HG03175 (cell line): ENCODE data around the gene GPR146.
"Not testable (repeated sequence)": the region's sequence is repeated elsewhere in the genome, so short reads cannot be mapped to it uniquely, and the experiment has no call there.

Experiments
- ATAC-seq: cut with Tn5 transposase; IDR thresholded peaks from one replicate; pipeline ENCODE4 v1.9.1; 2021; ENCODE audit warnings: mild to moderate bottlenecking, moderate library complexity; ENCODE audit not compliant: unreplicated experiment

The GPR146 gene, protein sequence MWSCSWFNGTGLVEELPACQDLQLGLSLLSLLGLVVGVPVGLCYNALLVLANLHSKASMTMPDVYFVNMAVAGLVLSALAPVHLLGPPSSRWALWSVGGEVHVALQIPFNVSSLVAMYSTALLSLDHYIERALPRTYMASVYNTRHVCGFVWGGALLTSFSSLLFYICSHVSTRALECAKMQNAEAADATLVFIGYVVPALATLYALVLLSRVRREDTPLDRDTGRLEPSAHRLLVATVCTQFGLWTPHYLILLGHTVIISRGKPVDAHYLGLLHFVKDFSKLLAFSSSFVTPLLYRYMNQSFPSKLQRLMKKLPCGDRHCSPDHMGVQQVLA

DNA sequence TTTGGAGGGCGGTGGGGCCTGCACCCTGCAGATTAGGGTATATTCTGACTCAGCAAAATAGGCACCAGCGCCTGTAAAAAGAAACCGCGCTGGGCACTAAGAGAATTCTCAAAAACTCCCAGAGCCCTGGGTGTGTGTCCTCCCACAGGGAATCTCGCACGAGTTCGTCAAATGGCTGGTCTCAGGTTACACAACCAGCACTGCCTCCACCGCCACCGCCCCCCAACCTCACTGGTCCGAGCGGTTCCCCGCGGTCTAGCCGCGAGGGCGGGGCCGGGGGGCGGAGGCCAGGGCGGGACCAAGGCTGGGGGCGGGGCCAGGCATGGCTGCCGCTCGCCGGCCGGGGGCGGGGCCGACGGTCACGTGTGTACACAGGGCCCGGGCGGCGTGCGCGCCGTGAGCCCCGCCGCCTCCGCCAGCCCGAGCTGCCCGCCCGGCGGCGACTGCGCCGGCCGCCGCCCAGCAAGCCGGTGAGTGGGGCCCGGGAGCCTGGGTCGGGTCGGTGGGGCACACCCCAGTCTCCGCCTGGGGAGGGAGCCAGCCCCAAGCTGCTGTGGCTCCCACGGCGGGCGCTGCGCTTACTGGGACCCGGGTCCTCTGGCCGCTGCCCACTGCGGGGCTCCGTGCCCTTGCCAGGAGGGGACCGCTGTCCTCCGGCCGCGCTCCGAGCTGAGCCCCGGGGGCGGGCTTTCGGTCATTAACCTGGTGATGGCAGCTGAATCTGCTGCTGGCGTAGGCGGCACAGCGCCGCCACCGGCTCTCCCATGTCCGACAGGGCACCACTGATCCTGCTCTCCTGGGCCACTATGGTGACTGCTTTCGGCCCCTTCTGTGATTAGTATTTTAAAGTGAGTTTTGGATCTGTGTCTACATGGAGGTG is at the start of gene GPR146:
Gene GPR146, plus strand, starts transcription at position 358 of the 880 bp plus-strand sequence. CDS start 12,970 bp downstream, outside the sequence.
- ATAC-seq = peak; percentile 92

DNA sequence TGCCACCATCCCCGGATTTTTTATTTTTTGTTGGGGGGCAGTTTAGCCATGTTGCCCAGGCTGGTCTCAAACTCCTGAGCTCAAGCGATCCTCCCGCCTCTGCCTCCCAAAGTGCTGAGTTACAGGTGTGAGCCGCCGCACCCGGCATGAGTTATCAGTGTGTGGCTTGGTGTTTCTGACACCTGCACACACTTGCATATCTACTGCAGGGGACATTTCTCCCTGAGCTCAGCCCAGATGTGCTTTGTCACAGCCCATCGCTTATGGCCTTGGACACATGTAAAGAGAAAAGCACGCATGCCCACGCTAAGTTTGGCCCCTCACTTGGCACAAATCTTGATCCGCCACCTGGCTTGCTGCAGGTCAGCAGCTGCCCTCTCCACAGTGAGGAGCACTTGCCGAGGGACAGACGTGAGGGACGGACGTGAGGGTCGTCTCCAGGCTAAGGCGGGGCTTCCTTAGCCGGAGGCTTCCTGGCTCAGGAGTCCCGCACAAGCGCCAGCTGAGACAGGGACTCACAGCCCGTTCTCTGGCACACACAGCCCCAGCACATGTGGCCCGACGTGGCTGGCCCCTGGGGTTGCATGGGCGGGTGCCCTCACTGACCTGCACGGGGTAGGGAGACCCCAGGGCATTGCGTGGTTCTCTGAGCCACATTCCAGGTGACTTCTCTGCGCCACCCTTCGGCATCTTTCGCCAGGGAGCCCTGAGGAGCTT is 49.6 kb upstream of the GPR146 start:
- ATAC-seq = no peak

DNA sequence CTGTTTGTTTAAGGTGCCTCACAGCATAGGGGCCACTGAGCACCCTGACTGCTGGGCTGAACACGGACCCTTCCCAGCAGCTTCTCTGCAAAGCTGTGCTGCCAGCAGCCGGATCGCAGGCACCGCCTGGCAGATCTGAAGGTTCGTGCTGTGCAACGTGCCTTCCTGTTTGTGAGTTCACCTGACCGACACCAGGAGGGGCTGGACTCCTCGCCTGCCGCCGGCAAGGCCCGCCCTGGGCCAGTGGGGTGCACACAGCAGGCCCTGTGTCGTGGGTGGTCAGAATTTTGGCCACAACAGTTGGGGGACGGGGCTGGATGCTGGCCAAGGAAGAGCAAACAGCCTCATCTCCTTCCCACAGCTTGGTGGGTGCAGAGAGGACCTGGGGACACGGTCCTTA is 48.8 kb upstream of the GPR146 start:
- no peak for ATAC-seq

DNA sequence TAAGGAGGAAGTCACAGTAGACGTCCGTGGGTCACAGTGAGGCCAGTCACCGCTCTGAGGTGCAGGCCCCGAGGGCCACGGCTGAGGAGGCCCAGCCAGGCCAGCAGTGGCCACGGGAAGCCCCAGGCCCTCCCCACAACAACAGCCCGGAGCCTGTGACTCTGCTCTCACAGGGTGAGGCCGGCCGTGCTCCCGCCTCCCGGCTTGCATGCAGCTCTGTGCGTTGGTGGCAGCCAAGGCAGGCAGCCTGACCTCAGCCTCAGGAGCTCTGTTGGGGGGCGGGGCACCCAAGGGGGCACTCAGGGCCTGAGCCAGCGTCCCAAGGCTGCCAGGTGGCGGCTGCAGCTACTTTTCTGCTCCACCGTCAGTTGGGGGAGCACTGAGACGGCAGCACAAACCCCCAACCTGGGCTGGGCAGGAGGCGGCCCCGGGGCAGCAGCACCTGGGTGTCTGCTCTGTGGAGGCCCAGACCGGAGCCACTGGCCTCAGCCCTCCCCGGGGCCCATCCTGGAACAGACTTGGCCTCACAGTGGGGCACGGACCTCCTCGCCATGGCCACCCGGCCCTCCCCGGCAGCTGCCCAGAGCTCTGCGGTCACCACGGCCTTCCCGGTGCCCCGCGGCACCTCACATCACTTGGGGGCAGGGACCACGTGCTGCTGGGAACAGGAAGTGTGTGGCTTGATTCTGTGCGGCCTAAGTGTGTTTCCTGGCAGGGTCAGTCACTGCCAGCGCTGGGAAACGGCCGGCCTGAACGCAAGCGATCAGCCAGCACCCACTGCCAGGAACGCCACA is 48.1 kb upstream of the GPR146 start:
- no peak for ATAC-seq

DNA sequence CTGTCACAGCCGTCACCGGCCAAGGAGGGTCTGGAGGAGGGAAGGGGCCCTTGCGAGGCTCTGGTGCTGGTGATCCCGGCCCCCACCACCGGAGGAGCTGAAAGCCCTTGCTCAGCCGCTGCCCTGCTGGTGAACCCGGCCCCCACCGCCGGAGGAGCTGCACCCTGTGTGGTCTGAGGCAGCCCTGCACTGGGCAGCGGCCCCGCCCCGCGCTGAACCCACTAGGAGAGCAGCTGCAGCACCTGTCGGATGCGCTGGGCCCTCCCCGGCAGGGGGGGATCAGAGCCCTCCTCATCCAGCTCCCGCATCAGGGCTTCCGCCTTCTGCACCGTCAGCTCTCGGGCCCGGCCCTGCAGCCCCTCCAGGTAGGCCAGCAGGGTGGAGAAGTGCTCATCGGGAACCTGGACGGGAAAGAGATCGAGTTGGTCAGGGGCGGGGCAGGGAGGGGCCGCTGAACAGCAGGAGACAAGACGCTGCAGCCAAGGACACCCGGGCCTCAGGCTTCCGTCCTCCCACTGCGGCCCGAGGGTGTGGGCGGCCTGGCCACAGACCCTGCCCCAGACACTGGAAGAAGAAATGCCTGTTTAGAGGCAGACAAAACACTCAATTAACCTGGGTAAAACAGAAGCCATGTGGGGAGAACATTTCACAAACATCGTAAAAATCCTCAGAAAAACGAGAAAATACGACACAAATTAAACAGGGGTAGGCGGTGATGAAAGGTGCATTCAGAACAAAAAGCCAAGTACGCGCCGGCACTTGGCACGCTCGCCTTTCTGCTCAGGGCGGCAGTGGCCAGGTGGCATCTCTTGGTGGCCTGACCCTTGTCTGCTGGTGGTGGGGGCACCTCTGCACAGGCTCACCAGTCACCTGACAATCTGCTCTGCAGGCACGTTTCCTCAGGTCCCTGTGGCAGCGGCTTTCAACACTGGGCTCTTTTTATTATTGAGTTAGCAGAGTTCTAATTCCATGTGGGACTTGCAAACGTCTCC is 46.6 kb upstream of the GPR146 start:
- no peak for ATAC-seq

DNA sequence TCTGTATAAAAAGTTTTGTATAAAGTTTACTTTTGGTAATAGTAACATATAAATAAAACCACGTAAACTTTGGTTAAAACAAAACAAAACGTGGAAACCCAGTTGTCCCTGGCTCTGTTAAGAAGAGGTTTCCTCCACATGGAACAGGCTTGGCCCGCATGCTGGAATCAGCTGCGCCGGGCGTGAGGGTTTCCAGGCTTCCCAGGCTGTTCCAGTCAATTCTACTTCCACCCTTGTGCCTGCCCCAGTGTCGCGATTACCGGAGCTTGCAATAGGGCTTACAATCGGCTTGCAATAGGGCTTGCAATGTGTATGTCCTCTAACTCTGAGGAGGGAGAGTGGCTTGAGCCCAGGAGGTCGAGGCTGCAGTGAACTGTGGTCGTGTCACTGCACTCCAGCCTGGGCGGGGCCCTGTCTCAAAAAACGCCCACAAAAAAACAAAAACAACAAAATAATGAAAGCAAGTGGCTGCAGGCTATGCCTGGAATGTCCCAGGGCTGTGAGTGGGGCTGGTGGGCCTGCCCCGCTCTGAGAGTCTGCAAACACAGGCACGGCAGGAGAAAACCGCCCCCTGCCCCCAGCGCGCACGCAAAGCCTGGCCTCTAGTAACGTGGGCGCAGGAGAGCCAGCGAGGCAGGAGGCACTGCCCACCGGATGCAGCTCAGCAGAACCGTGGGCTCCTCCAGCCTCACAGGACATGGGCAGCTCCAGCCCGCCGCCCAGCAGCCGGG is 45.0 kb upstream of the GPR146 start:
- ATAC-seq = no peak

DNA sequence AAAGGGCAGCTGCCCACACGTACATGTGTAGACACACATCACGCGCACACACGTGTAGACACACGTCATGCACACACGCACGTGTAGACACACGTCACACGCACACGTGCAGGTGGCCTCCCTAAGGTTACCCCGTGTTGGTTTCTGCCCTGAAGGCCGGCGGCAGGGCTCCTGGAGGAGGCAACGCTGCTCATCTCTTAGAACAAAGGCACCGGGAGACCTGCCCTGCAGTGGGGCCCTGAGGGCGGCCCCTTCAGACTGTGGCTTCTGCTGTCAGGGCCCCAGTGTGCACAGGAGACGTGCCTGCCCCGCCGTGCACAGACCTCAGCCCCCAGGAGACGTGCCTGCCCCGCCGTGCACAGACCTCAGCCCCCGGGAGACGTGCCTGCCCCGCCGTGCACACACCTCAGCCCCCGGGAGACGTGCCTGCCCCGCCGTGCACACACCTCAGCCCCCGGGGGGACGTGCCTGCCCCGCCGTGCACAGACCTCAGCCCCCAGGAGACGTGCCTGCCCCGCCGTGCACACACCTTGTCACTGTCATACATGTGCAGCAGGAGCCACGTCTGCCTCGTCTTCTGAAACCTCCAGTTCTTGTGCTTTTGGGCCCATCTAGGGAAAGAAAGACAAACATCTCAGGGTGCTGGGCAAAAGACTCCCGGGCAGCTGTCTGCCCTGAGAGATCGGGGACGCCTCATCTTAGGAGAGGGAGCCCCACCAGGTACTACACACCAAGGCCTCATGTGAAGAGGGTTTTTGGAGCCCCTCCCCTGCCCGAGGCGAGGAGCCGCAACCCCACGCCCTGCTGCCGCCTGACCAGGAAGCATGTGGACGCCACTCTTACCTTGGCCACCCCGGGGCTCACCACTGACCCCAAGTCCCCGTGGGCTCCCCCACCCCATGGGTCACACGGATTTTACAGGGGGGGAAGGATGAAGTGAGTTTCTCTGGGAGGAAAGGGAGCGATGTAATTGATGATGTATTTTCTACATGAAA is 44.1 kb upstream of the GPR146 start:
- ATAC-seq = no peak

DNA sequence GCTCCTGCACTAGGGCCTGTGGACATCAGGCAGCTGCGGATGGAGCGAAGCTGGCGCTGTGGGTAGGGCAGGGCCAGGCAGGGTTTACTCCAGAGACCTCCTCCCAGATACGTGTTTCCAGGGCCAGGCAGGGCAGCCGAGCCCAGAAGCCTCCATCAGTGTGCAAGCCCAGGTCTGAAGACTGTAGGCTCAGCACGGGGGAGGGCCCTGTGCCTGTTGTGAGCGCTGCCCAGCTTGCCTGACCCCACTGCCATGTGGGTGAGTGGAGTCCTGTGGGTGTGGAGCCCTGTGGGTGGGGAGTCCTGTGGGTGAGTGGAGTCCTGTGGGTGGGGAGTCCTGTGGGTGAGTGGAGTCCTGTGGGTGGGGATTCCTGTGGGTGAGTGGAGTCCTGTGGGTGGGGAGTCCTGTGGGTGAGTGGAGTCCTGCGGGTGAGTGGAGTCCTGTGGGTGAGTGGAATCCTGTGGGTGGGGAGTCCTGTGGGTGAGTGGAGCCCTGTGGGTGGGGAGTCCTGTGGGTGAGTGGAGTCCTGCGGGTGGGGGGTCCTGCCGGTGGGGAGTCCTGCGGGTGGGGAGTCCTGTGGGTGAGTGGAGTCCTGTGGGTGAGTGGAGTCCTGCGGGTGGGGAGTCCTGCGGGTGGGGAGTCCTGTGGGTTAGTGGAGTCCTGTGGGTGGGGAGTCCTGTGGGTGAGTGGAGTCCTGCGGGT is 43.1 kb upstream of the GPR146 start:
- not testable (repeated sequence) for ATAC-seq

DNA sequence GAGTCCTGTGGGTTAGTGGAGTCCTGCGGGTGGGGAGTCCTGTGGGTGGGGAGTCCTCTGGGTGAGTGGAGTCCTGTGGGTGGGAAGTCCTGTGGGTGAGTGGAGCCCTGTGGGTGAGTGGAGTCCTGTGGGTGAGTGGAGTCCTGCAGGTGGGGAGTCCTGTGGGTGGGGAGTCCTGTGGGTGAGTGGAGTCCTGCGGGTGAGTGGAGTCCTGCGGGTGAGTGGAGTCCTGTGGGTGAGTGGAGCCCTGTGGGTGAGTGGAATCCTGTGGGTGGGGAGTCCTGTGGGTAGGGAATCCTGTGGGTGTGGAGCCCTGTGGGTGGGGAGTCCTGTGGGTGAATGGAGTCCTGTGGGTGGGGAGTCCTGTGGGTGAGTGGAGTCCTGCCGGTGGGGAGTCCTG is 42.3 kb upstream of the GPR146 start:
- ATAC-seq = not testable (repeated sequence)

DNA sequence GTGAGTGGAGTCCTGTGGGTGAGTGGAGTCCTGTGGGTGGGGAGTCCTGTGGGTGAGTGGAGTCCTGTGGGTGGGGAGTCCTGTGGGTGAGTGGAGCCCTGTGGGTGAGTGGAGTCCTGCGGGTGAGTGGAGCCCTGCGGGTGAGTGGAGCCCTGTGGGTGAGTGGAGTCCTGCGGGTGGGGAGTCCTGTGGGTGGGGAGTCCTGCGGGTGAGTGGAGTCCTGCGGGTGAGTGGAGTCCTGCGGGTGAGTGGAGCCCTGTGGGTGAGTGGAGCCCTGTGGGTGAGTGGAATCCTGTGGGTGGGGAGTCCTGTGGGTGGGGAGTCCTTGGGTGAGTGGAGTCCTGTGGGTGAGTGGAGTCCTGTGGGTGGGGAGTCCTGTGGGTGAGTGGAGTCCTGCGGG is 41.9 kb upstream of the GPR146 start:
- not testable (repeated sequence) for ATAC-seq

DNA sequence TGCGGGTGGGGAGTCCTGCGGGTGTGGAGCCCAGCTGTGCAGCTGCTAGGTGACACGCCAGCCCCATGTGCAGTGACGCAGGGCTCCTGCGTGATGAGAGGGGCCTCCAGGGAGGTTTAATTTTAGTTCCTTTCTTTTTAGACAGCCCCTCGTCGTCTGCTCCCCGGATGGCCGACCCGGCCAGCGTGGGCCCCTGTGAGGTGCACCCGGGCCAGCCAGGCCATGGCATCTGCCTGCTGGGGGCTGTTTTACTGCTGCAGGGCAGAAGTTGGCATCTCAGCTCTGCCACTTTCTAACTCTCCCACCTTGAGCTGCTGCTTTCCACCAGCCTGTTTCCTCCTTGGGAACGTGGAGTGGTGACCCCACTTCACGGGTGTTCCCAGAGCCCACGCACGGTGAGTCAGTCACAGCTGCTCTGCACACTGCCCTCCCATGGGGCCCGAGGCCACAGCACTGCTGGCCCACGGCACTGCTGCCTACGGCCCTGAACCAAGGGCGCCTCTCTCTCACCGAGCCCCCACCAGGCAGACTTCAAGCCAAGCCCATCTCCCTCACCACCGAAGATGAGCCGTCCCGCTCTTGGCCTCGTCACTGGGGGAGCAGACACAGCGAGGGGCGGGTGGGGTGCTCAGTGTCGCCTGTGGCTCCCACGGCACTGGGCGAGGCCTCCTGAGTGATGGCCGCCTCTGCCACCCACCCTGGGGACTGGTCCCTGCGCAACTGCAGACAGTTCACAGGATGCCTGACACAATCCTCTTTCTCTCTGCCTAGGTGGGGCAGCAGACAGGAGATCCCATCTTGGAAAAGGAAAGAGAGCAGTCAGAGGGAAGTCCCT is 40.1 kb upstream of the GPR146 start:
- no peak for ATAC-seq

DNA sequence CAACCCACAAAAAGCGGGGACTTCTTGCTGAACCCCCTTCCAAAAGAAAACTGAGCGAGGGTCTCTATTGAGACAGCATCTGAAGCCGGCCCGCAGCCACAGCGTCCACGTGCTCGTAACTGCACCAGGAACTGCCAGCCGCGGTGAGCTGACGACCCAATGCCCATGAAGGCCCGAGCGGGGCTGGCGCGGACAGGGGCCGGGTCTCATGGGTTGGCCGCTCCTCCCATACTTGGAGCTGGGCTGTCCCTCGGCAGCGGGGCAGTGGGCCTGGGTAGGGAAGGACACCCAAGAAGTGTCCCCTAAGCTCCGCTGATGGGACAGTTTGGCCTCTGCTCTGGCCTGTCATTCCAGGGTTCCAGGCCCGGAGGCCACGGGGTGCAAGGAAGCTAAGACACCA is 39.0 kb upstream of the GPR146 start:
- ATAC-seq = no peak

DNA sequence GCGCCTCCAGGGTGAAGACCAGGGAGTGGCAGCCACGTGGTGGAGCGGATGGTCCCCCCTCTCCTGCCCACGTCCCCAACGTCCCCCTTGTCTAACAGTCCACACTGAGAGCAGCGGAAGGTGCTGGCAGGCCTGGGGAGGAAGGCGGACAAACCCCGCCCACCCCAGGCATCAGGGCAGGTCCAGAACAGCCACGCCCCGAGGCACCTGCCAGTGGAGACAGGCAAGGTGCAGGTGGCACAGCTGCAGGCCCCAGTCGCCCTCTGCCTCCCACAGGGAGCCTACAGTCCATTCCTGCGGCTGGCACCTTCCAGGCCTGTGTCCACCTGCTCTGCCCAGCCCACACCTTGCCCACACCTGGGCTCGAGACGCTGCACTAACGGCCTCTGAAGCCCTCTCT is 36.4 kb upstream of the GPR146 start:
- ATAC-seq = no peak

DNA sequence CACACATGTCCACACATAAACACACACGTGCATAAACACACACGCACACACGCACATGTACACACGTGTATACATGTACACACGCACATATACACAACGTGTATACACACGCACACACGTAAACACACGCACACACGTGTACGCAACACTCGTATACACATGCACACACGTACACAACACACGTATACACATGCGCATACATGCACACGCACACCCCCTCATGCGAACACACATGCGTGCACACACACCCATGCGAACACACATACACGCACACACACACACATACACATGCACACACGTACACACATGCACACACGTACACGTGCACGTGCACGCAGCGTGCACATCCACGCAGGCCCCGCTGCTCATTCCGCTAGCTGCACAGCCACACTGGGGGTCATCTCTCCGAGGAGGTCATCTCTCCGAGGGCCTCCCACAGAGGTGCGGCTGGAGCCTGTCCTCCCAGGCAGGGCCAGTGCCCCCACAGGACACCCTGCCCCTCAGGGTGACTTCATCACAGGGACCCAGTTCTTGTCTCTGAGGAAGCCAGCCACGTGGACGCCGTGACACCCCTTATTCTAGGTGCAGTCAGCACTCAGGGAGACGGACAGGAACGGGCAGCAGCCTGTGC is 35.5 kb upstream of the GPR146 start:
- ATAC-seq = no peak

DNA sequence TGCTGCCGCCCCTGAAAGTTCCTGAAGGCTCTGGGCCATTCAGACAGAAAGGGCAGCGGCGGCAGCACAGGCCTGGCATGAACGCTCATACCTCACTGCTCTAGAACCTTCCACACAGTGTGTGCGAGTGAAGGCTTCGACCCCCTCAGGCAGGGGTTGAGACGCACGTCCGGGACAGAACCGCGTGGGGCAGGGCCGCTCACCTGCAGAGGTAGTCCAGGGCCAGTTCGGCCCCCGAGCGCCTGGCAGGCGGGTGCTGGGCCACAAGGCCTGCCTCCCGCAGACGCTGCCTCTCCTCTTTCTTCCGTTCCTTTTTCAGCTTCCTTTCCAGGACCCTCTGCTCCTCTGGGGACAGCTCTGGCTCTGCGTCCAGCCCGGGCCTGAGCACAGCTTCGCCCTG is 34.6 kb upstream of the GPR146 start:
- ATAC-seq = no peak

DNA sequence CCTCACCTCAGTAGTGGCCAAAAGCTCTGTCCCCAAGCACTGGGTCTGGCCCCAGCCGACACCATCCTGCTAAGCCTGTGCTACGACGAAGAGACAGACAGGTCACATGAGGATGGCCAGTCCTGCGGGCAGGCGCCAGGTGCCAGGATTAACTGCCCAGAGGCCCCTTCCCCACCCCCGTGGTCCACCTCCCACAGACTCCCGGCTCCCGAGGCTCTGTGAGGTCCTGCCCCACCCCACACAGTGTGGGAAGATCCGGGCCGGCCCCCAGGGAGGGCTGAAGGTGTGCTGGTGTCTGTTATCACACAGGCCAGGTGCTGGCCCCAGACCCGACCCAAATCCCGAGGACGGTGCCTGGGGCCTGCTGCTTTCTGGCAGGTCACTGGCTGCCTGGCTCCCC is 34.1 kb upstream of the GPR146 start:
- no peak for ATAC-seq
